Hematopoietic multipotent progenitor cell treated with erythropoietin and hydrocortisone succinate and interleukin-3 and kit ligand, for 8 days (in vitro differentiated cells): ENCODE results near the gene PPM1E.

Experiments
- DNase-seq: peaks from one replicate; pipeline ENCODE4 v3.0.0-alpha.2; 2015

PPM1E gene

DNA sequence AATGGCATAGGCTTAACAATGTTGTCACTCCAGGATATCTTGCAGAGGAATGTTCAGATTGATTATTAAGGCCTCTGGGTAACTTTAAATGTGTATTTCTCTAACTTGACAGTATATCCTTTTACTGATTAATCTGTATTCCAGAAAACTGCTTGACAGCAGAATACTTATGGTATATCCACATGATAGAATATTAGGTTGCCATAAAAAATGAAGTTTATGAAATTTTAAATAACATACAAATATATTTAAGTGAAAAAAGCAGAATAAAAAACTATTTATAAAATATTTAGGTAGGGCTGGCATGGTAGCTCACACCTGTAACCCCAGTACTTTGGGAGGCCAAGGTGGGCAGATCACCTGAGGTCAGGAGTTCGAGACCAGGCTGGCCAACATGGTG, 244.4 kb downstream of the PPM1E start:
- no peak for DNase-seq

DNA sequence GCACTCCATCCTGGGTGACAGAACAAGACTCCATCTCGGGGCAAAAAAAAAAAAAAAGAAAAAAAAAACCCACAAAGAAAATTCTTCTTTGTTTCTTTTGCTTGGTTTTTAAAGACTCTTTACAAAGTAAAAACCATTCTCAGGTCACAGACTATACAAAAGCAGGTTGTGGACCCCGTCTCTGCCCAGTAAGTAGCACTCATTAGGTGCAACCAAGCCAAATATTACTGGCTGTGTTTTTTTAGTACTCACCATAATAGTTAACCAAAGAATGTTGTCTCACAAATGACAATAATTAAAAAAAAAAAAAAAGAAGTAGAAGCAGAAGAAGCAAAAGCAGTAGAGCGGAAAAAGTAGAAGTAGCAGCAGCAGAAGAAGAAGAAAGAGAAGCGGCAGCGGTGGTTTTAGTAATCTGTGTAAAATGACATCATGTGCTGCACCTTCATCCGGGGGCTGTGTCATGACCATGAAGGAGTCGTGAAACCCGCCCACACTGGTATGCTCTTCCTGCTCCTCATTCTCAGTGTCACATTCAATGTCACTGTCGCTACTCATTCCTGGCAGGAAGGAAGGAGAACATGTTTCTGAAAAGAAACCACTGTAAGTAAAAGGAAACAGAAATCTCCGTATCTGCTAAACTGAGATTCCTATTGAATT, 245.6 kb downstream of the PPM1E start:
- peak; percentile 5 for DNase-seq

- DNase-seq, result no peak
These were observed 246.5 kb downstream of the PPM1E start for GRCh38 chr17:59002126-59002525.

- DNase-seq, result no peak
These were observed 247.2 kb downstream of the PPM1E start for GRCh38 chr17:59002848-59003247.

GRCh38 chr17:59003860-59004259, 248.2 kb downstream of the PPM1E start:
- no peak for DNase-seq

DNA sequence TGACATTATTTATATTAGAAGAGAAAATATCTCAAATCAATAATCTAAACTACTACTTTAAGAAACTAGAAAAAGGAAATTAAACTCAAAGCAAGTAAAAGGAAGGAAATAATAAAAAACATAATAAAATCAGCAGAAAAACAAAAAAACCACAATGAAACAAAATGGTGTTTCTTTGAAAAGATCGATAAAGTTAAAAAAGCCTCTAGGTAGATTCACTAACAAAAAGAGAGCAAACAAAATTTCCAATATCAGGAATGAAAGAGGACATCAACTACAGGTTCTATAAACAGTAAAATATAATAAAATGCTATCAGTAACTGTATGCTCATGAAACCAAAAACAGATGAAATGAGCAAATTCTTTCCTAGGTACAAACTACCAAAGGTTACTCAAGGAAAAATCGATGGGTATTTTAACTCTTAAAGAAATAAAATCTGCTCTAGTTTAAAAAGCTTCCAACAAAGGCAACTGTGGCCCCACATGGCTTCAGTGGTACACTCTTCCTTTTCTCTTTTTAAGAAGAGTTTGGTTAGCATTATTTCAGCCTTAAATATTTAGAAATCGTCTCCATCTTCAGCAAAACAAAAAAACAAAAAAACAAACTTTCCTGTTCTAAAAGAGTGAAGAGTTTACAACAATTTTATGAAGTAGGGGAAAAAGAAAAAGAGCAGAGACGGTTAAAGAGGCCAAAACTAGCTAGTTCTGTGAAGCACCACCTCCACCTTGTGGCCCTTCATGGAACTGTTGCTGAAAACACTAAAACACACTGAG, 248.9 kb downstream of the PPM1E start:
- DNase-seq, result peak; percentile 78

DNA sequence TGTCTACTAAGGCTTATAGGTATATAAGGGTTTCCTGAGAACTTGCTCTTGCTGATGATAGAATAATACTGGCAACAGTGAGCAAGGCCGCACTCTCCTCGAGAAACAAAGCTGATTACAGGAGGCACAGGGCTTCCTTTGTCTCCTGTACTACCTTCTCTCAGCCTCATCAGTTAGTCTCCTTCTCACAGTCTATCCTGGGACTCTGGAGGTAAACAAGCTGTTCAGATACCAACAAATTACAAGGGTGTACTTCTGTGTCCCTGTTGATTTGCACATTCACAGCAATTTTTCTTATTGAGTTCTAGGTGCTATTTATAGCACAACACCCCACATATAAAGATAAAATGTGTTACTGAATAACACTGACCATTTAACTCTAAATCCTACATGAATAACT, 252.3 kb downstream of the PPM1E start:
- DNase-seq, result no peak

DNA sequence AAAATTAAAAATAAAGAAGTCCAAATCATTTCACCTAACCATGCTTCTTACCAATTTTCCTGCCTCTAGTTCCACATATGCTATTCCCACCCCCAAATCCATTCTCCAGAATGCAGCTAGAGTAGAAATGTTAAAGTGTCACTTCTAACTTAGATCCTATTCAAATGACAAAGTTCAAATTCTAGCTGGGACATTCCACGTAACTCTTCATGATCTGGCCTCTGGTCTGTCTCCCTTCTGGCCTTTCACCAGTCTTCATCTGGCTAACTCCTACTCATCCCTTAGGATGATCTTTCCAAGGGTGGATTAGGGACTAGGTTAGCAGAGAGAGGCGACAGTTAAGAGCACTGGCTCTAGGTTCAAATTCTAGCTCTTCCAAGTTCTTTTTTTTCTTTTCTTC, 253.1 kb downstream of the PPM1E start:
- no peak for DNase-seq

GRCh38 chr17:59010026-59010425, 254.4 kb downstream of the PPM1E start:
- DNase-seq, result no peak

DNA sequence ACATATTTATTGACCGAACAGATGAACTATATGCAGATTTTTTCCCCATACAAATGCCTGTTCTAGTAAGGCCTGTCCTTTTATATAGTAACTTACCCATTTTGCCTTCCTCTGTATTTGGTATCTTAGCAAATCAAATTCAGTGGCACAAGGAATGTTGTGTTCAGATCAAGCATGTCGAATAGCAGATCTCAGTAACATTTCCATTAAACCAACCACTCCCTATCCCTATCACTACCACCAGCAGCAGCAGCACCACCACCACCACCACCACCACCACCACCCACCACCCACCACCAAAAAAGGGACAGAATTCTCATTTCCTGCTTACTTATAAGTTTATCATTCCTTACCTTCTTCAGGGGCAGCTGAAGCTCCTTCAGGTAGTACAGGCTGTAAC, 256.3 kb downstream of the PPM1E start:
- DNase-seq, result peak; percentile 48

DNA sequence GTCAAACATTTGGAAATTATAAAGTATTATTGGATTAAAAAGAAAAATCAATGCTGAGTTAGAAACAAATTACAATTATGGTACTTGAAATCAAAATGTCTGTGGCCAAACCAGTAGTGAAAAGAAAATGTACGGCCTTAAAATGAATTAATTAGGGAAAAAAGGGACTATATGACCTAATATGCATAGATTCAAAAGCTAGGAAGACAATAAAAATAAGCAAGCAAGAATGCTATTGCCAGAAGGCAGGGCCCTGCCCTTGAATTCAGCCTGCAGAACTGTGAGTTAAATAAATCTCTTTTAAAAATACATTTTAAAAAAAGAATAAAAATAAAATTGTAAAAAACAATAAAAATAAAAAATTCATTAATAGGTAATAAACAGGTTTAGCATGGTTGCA, 262.4 kb downstream of the PPM1E start:
- DNase-seq, result no peak

DNA sequence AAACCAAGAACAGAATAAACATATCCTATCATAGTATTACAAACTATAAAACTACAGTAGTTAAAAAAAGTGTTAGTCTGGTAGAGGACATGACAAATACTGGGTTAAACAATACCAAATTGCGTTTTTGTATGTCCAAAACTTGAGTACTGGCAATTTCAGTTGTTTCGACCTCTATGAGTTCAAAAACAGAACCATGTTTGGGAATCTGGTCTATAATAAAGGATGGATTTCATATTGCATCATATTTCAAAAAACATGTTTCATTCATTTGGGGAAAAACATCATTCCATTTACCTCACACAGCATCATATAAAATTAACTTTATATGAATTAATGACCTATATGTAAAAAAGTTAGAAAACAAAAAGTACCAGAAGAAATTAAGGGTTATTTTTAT, 269.3 kb downstream of the PPM1E start:
- DNase-seq, result no peak

DNA sequence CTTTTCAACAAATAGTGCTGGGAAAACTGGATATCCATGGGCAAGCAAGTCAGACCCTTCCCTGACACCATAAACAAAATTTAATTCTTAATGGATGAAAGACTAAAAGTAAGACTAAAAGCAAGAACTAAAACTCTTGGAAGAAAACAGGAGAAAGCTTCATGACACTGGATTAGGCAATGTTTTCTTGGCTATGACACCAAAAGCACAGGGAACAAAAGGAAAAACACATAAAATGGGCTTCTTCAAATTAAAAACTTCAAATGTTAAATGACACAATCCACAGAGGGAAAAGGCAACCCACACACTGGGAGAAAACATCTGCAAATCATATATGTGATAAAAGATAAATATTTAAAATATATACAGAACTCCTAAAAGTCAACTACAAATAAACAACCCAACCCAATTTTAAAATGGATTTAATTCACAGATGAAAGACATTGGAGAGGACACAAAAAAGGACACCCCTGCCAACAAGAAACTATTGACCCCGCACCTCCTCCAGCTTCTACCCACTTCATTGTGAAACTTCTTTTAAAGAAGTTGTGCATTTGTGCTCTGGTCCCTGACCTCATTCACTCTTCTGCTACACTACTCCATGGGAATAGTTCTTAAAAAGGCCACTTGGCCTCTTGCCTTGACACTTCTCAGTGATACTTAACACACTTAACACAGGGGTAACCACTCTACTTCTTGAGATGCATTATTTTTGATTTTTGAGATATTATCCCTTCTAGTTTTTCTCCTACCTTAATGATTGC, 270.7 kb downstream of the PPM1E start:
- no peak for DNase-seq

GRCh38 chr17:59027750-59028149, 272.1 kb downstream of the PPM1E start:
- DNase-seq, result no peak

- no peak for DNase-seq
These were observed 272.7 kb downstream of the PPM1E start for GRCh38 chr17:59028328-59028727.

GRCh38 chr17:59030811-59031210, 275.2 kb downstream of the PPM1E start:
- DNase-seq, result no peak
